Gastroesophageal sphincter (tissue), 4 donors: Measurements from ENCODE around the gene ANGEL1. TPM values are rescaled to one million over a fixed set of nuclear protein-coding genes. Genes with fewer than 3 reads are reported as not detected.

Source experiments
- ATAC-seq: fragments of 150-250 bp; one replicate; pipeline ENCODE4 v1.9.1; 2016; ENCODE audit warnings: mild to moderate bottlenecking, moderate library complexity
- H3K27ac ChIP-seq, 4 donors: fragments of 200-600 bp; sonication (generic) in 3 of 4; 1 replicate in 3 of 4; 2 replicates in 1 of 4; pipeline ENCODE4 v1.5.1; 2016 to 2019
- H3K27me3 ChIP-seq: fragments of 200-600 bp; sonication (generic); one replicate; pipeline ENCODE4 v1.5.1; 2019
- H3K36me3 ChIP-seq, 2 donors: fragments of 200-600 bp; sonication (generic); one replicate each; pipeline ENCODE4 v1.5.1; 2019; ENCODE audit warnings: control low read depth in 1 of 2
- H3K4me1 ChIP-seq, 3 donors: fragments of 200-600 bp; sonication (generic); 1 replicate in 2 of 3; 2 replicates in 1 of 3; pipeline ENCODE4 v1.5.1; 2016 to 2019; ENCODE audit warnings: control low read depth in 2 of 3
- H3K4me3 ChIP-seq, 2 donors: fragments of 200-600 bp; sonication (generic); one replicate each; pipeline ENCODE4 v1.5.1; 2019; ENCODE audit warnings: mild to moderate bottlenecking in 1 of 2, moderate library complexity in 1 of 2
- H3K9me3 ChIP-seq, 3 donors: fragments of 200-600 bp; sonication (generic); one replicate each; pipeline ENCODE4 v1.5.1; 2017 to 2019; ENCODE audit warnings: control low read depth in 2 of 3
- EP300 ChIP-seq: sonication (generic); formaldehyde crosslinking; IDR thresholded peaks from one replicate; pipeline ENCODE4 v1.6.1; 2017; ENCODE audit warnings: antibody characterized with exemption, mild to moderate bottlenecking
- POLR2A ChIP-seq, 2 donors: fragments of 450-650 bp; IDR thresholded peaks; one replicate each; pipeline ENCODE4 v1.6.1; 2017; ENCODE audit warnings: antibody characterized with exemption in 2 of 2, mild to moderate bottlenecking in 2 of 2, moderate library complexity in 1 of 2
- POLR2AphosphoS5 ChIP-seq: sonication (generic); formaldehyde crosslinking; IDR thresholded peaks from one replicate; pipeline ENCODE4 v1.6.1; 2017; ENCODE audit warnings: antibody characterized with exemption
- WGBS, 2 donors: methylation state at CpG; one replicate each; pipeline ENCODE4 v1.1.5; 2018; ENCODE audit warnings: low coverage in 1 of 2; 5-methylcytosine and 5-hydroxymethylcytosine counted together
- total RNA-seq, 4 donors: library from RNA; depleted of rRNA; stranded (reverse); fragments of >200 nt; gene quantifications; one replicate each; pipeline ENCODE4 v1.1.0, GENCODE V29; 2016
- TF ChIP-seq, protein P1 (sequence below), 4 experiments: fragments of 200-600 bp in 2 of 4; fragments of 450-650 bp in 2 of 4; sonication (generic) in 1 of 4; IDR thresholded peaks; one replicate each; pipeline ENCODE4 v1.5.1; 2017 to 2019; ENCODE audit warnings: antibody characterized with exemption in 4 of 4, mild to moderate bottlenecking in 2 of 4, moderate library complexity in 2 of 4

The ANGEL1 gene
- total RNA-seq, 4 donors from 2014 or later: 9.0 to 27.5 (median 12.2) TPM

DNA sequence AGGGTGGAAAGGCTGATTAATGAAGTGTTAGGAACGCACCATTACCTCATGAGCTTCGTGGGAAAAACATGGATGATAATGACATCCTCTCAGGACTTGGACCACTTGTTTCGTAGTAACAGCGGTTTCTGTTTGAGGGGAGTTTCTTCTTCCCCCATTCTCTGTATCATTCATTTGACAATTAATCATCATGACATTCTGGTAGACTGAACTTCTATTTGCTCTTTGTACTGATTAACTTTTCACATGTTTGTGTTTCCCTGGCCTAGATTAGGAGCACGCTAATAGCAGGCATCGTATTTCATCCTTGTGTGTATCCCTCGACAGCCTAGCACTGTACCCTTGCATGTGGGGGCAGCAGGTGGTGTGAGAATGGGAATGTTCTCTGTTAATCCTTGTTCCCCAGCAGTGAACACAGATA lies 21.6 kb upstream of the ANGEL1 start:
- H3K36me3 ChIP-seq: no peaks in the 10 kb centered on the region
- H3K27me3 ChIP-seq: peaks cover 14% of the 10 kb centered on the region
- WGBS, 2 donors: 17 to 38% methylated on average over 5 to 6 of the region's 7 CpGs
- H3K27ac ChIP-seq: no peak overlapping the region
- no peaks in the 10 kb centered on the region for H3K9me3 ChIP-seq
- ATAC-seq: no peak
- TF ChIP-seq EP300 (no peak), POLR2AphosphoS5 (no peak), POLR2A (IDR thresholded peaks at IDR 0.05) (no peak)
- no peak overlapping the region for H3K4me3 ChIP-seq
- H3K4me1 ChIP-seq: no peaks in the 10 kb centered on the region

DNA sequence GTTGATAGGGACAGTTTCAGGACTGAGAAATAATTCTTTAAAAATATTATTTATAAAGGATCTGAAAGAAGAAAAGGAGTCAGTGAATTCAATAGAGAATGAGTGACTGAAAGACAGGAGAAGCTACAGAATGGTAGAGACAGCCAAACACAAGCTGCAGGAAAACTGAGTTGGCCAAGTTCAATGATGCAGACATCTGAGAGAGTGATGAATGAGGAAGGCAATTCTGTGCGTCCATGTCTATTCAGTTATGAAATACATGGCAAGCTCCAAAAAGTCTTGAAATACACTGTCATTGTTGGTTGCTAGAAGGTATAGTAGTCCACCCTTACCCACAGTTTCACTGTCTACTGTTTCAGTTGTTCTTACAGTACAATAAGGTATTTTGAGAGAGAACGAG lies 20.3 kb upstream of the ANGEL1 start:
- Histone ChIP-seq H3K36me3 (no peaks in the 10 kb centered on the region), H3K4me1 (no peaks in the 10 kb centered on the region), H3K4me3 (no peak overlapping the region), H3K9me3 (no peaks in the 10 kb centered on the region), H3K27me3 (peaks cover 14% of the 10 kb centered on the region), H3K27ac (no peak overlapping the region)
- TF ChIP-seq POLR2AphosphoS5: no peak
- TF ChIP-seq, protein P1, sequence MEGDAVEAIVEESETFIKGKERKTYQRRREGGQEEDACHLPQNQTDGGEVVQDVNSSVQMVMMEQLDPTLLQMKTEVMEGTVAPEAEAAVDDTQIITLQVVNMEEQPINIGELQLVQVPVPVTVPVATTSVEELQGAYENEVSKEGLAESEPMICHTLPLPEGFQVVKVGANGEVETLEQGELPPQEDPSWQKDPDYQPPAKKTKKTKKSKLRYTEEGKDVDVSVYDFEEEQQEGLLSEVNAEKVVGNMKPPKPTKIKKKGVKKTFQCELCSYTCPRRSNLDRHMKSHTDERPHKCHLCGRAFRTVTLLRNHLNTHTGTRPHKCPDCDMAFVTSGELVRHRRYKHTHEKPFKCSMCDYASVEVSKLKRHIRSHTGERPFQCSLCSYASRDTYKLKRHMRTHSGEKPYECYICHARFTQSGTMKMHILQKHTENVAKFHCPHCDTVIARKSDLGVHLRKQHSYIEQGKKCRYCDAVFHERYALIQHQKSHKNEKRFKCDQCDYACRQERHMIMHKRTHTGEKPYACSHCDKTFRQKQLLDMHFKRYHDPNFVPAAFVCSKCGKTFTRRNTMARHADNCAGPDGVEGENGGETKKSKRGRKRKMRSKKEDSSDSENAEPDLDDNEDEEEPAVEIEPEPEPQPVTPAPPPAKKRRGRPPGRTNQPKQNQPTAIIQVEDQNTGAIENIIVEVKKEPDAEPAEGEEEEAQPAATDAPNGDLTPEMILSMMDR (IDR thresholded peaks at IDR 0.05): no peak
- 82 to 88% methylated on average over 2 of the region's 2 CpGs for WGBS, 2 donors
- ATAC-seq: no peak

GRCh38 chr14:76832503-76832988 lies 19.9 kb upstream of the ANGEL1 start:
- H3K4me1 ChIP-seq: no peaks in the 10 kb centered on the region
- WGBS, 2 donors: 71% methylated on average over 1 of the region's 1 CpG; no CpG with 5 or more reads in 1 of the 2 donors
- ATAC-seq: peak; percentile 53

DNA sequence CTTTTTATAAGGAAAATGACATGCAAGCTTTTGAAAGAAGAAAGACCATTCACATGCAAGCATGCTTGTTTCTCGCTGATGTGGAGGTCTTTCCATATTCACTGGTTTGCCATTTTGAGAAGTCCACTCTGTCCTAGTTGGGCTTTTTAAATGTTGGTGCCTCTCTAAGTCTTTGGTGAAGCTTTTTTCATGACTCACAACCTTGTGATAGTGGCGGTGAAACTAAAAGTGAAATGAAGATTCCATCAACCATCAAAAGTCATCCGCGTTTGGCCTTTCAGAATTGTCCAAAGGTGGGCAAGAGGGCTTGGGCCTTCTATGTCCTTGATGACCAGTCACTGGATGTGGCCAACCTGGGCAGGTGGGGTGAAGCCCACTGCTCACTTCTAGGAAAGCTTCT lies 17.9 kb upstream of the ANGEL1 start:
- H3K9me3 ChIP-seq: no peaks in the 10 kb centered on the region
- WGBS, 2 donors: 93 to 94% methylated on average over 3 to 4 of the region's 4 CpGs
- H3K36me3 ChIP-seq: no peaks in the 10 kb centered on the region
- H3K27me3 ChIP-seq: no peaks in the 10 kb centered on the region
- no peak overlapping the region for H3K27ac ChIP-seq
- no peaks in the 10 kb centered on the region for H3K4me1 ChIP-seq
- ATAC-seq: no peak
- no peak overlapping the region for H3K4me3 ChIP-seq
- TF ChIP-seq EP300 (no peak), POLR2A (IDR thresholded peaks at IDR 0.05) (no peak), POLR2AphosphoS5 (no peak)
- TF ChIP-seq, protein P1 (IDR thresholded peaks at IDR 0.05): no peak

More at GRCh38 chr14:76832503-76832988, 19.9 kb upstream of the ANGEL1 start:
- Histone ChIP-seq H3K4me3 (no peak overlapping the region), H3K27ac (no peak overlapping the region), H3K27me3 (peaks cover 14% of the 10 kb centered on the region), H3K36me3 (no peaks in the 10 kb centered on the region), H3K9me3 (no peaks in the 10 kb centered on the region)
- TF ChIP-seq EP300 (no peak), POLR2A (IDR thresholded peaks at IDR 0.05) (no peak), POLR2AphosphoS5 (no peak)
- TF ChIP-seq, protein P1 (IDR thresholded peaks at IDR 0.05): no peak

DNA sequence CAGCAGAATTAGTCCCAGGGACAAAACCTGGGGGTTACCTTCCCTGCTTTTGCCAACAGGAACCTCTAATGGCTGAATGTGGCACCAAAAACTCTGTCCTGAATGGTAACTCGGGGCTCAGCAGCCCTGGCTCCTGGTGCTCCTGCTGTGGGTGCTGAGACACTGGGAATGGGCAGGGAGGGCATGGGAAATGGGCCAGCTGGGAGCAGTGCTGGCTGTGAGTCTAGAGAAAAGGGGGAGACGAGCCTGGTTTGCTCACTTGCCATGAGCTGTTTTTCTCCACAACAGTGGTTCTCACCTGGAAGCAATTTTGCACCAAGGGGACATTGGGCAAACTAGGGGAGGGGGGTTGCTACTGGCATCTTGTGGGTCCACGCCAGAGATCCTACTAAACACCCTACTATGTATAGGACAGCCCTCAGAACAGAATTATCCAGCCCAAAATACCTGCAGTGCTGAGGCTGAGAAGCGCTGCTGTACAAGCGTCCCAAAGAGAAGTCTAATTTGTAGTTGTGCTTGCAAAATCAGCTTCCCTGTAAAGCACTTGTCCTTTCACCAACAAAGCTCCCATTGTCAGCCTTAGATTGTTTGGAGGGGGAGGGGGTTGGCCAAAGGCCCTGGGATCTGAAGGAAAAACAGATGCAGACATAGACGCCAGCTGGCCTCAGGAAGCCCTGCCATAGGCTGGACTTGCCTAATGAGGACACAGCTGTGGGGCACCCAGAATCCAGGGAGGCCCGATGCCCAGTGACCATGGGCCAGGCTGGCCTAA lies 17.2 kb upstream of the ANGEL1 start:
- H3K27ac ChIP-seq: peak overlapping the region in 1 of 4 donors; percentile 48
- WGBS, 2 donors: 81% methylated on average over 5 of the region's 7 CpGs; no CpG with 5 or more reads in 1 of the 2 donors

More for the DNA sequence above, 17.2 kb upstream of the ANGEL1 start:
- H3K4me1 ChIP-seq: no peaks in the 10 kb centered on the region
- H3K4me3 ChIP-seq: no peak overlapping the region
- no peaks in the 10 kb centered on the region for H3K9me3 ChIP-seq
- no peaks in the 10 kb centered on the region for H3K27me3 ChIP-seq
- TF ChIP-seq, protein P1 (IDR thresholded peaks at IDR 0.05): no peak
- TF ChIP-seq EP300: no peak
- TF ChIP-seq POLR2A (IDR thresholded peaks at IDR 0.05): no peak
- TF ChIP-seq POLR2AphosphoS5: no peak
- H3K36me3 ChIP-seq: no peaks in the 10 kb centered on the region
- ATAC-seq: no peak
